Activated CD4-positive, alpha-beta memory T cell treated with anti-CD3 and anti-CD28 coated beads, Interleukin-2, amount 10 ng/mL, durations not matched to agents 7 days and 5 days (primary cell): ENCODE measurements around the gene CIAO2B. TPM values are rescaled to one million over a fixed set of nuclear protein-coding genes. Genes with fewer than 3 reads are reported as not detected.
A peak's percentile ranks its signal among the peaks of the same experiment; 100 is the strongest.
"Not testable (repeated sequence)": the region's sequence is repeated elsewhere in the genome, so short reads cannot be mapped to it uniquely, and the experiment has no call there.

Source experiments
- CTCF ChIA-PET: fragments of 350-600 bp; sonication (Branson Sonifier 250); formaldehyde crosslinking; loops from one replicate; lab custom pipeline; 2021; ENCODE audit warnings: antibody characterized with exemption, inconsistent platforms; lab: Charles Lee
- POLR2A ChIA-PET: fragments of 350-600 bp; sonication (Branson Sonifier 250); formaldehyde crosslinking; loops from one replicate; lab custom pipeline; 2021; ENCODE audit warnings: antibody characterized with exemption; lab: Charles Lee
- DNase-seq: peaks from one replicate; pipeline ENCODE4 v3.0.0-alpha.2; 2020
- H3K27ac Mint-ChIP-seq: one replicate; pipeline ENCODE4 v1.8.0; 2021; ENCODE audit warnings: mild to moderate bottlenecking, mixed read lengths
- H3K27me3 Mint-ChIP-seq: one replicate; pipeline ENCODE4 v1.8.0; 2021; ENCODE audit warnings: mixed read lengths
- H3K36me3 Mint-ChIP-seq: one replicate; pipeline ENCODE4 v1.8.0; 2021; ENCODE audit warnings: low read depth, mixed read lengths
- H3K4me1 Mint-ChIP-seq: one replicate; pipeline ENCODE4 v1.8.0; 2021; ENCODE audit warnings: mixed read lengths
- H3K4me3 Mint-ChIP-seq: one replicate; pipeline ENCODE4 v1.8.0; 2021; ENCODE audit warnings: mild to moderate bottlenecking, mixed read lengths
- H3K9me3 Mint-ChIP-seq: one replicate; pipeline ENCODE4 v1.8.0; 2021; ENCODE audit warnings: mixed read lengths
- total RNA-seq, 2 experiments: library from RNA; stranded (reverse); gene quantifications; one replicate each; pipeline ENCODE4 v1.2.3, GENCODE V29; 2021

CIAO2B gene
- total RNA-seq, 2 experiments from 2014 or later = 116 to 121 TPM

DNA sequence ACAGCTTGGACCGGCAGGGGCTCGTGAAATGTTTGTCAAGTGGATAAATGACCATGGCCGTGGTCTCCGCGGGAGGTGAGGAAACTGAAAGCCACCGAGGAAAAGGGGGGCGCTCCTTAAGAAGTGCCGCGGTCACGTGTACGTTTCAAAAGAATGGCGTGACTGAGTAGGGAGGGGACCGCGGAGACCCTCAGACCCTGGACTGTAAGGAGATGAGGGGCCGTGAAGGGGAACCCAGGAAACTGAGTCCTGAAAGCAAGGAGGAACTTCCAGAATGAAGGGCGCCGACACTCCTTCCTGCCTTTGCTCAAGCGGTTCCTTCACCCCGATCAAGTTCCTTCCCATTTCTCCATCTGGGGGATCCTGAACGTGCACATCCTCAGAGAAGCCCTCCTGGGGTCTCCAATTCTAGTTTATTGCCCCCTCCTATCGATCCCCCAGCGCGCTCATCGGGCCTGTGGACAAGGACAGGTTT, 674 bp upstream of the CIAO2B start:
- CTCF ChIA-PET, DNase-seq, H3K27me3 Mint-ChIP-seq, H3K9me3 Mint-ChIP-seq: not testable (repeated sequence)
- Mint-ChIP-seq H3K27ac (peak overlapping the region; percentile 94), H3K4me1 (peaks cover 57% of the 10 kb centered on the region), H3K4me3 (peak overlapping the region; percentile 98), H3K36me3 (peaks cover 40% of the 10 kb centered on the region)
- POLR2A ChIA-PET = interaction anchor here (0.6 to 2.5 kb wide), 9 partner anchors 8 to 313 kb away, joined by 3 to 11 read pairs (median 4); partner anchors contain the start of genes CDH16, FHOD1, NAE1 and PDP2

- CTCF ChIA-PET = interaction anchor here (1.0 to 2.2 kb wide), 7 partner anchors 10 to 222 kb away, joined by 3 to 8 read pairs (median 3); partner anchors contain the start of gene NAE1
- peak overlapping the region; percentile 98 for H3K4me3 Mint-ChIP-seq
- peaks cover 57% of the 10 kb centered on the region for H3K4me1 Mint-ChIP-seq
- no peaks in the 10 kb centered on the region for H3K27me3 Mint-ChIP-seq
- peaks cover 37% of the 10 kb centered on the region for H3K36me3 Mint-ChIP-seq
- no peaks in the 10 kb centered on the region for H3K9me3 Mint-ChIP-seq
- H3K27ac Mint-ChIP-seq = peak overlapping the region; percentile 94
- DNase-seq = peak; percentile 58
- POLR2A ChIA-PET = interaction anchor here (0.6 to 2.5 kb wide), 16 partner anchors 9 to 314 kb away, joined by 3 to 11 read pairs (median 3); partner anchors contain the start of genes CDH16, FHOD1 and PDP2
Observed at GRCh38 chr16:66933776-66934137, 445 bp downstream of the CIAO2B start.

DNA sequence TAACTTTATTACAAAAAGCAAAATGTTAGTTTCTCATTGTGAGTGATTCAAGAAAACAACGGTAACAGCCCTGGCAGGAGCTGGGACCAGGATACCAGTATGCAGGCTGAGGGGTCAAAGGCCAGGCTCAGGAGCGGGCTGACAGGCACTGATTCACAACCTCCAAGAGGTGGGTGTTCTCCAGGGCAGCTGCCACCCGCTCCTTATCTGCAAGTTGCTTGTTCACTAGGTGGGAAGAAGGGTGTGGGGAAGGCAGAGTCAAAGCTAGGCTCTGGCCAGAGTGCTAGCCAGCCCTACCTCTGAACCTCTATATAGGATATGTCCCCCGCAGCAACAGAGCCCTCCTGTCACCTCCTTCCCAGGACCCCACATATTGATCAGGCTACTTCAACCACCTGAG, 2.1 kb downstream of the CIAO2B start:
- ChIA-PET POLR2A (interaction anchor here (2.5 kb wide), 1 partner anchor 11 kb away, joined by 11 read pairs; no protein-coding TSS in a partner anchor), CTCF (interaction anchor here (1.2 to 2.2 kb wide), 2 partner anchors 37 to 102 kb away, joined by 6 to 8 read pairs; partner anchors contain the start of gene NAE1)
- no peak for DNase-seq
- Mint-ChIP-seq H3K4me1 (peaks cover 60% of the 10 kb centered on the region), H3K36me3 (peaks cover 32% of the 10 kb centered on the region), H3K4me3 (peak overlapping the region; percentile 98), H3K9me3 (no peaks in the 10 kb centered on the region), H3K27me3 (no peaks in the 10 kb centered on the region), H3K27ac (peak overlapping the region; percentile 17)

- CTCF ChIA-PET = interaction anchor here (1.2 to 2.2 kb wide), 3 partner anchors 36 to 101 kb away, joined by 5 to 8 read pairs (median 6); partner anchors contain the start of gene NAE1
- peaks cover 56% of the 10 kb centered on the region for H3K4me1 Mint-ChIP-seq
- POLR2A ChIA-PET = no interaction called here
- H3K9me3 Mint-ChIP-seq = no peaks in the 10 kb centered on the region
- H3K27me3 Mint-ChIP-seq = no peaks in the 10 kb centered on the region
- no peak overlapping the region for H3K4me3 Mint-ChIP-seq
- H3K27ac Mint-ChIP-seq = no peak overlapping the region
- DNase-seq = no peak
- peaks cover 32% of the 10 kb centered on the region for H3K36me3 Mint-ChIP-seq
Observed at GRCh38 chr16:66931665-66932064, 2.5 kb downstream of the CIAO2B start.

DNA sequence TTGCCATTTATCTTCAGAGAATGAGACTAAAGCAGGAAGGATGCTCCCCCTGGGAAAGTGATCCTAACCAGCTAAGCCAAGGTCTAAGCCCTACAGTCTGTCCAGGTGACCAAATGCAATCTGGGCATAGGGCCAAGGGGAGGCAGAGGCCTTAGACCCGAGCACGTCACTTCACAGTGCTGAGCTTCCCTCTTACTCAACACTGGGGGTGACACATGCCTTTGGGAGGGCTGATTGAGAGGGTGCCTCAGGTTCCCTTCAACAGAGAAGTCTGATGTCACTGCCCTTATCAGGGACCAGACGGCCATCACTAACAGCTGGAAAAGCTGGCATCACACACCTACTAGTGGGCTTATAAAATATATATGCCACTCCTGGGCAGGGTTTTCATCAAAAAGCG, 4.0 kb downstream of the CIAO2B start:
- Mint-ChIP-seq H3K9me3 (no peaks in the 10 kb centered on the region), H3K27ac (peak overlapping the region; percentile 35), H3K4me3 (no peak overlapping the region), H3K4me1 (peaks cover 50% of the 10 kb centered on the region), H3K36me3 (peaks cover 32% of the 10 kb centered on the region), H3K27me3 (peaks cover 11% of the 10 kb centered on the region)
- POLR2A ChIA-PET = no interaction called here
- DNase-seq = no peak
- CTCF ChIA-PET = interaction anchor here (1.1 to 1.5 kb wide), 2 partner anchors 35 to 63 kb away, joined by 4 to 5 read pairs; no protein-coding TSS in a partner anchor

DNA sequence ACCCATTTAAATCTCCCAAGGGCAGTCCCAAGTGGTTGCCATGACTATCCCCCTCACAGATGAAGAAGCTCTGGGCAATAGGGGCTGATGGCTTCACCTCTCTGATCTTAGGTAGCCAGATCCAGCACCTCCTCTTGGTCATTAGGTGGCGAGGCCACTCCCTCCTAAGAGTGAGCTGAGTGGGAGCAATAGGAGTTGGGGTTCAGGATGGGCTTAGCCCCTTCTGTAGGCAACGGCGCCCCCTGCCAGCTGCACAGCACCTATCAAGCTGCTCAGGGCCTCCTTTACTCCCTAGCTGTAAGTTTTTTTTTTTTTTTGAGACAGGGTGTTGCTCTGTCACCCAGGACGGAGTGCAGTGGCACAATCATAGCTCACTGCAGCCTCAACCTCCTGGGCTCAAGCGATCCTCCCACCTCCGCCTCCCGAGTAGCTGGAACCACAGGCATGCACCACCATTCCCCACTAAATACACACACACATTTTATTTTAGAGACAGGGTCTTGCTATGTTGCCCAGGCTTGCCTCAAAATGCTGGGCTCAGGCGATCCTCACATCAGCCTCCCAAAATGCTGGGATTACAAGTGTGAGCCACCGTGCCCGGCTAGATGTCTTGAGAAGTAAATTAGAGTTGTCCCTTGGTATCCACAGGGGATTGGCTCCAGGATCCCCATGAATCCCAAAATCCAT, 5.4 kb downstream of the CIAO2B start:
- H3K4me3 Mint-ChIP-seq = no peak overlapping the region
- peaks cover 18% of the 10 kb centered on the region for H3K27me3 Mint-ChIP-seq
- peaks cover 44% of the 10 kb centered on the region for H3K4me1 Mint-ChIP-seq
- ChIA-PET POLR2A (interaction anchor here (1.4 to 1.5 kb wide), 3 partner anchors 33 to 98 kb away, joined by 4 read pairs; partner anchors contain the start of gene NAE1), CTCF (interaction anchor here (0.6 to 4.1 kb wide), 16 partner anchors 18 to 187 kb away, joined by 3 to 57 read pairs (median 4); partner anchors contain the start of genes NAE1 and PDP2)
- no peak overlapping the region for H3K27ac Mint-ChIP-seq
- no peaks in the 10 kb centered on the region for H3K9me3 Mint-ChIP-seq
- H3K36me3 Mint-ChIP-seq = peaks cover 26% of the 10 kb centered on the region
- peak; percentile 64 for DNase-seq

DNA sequence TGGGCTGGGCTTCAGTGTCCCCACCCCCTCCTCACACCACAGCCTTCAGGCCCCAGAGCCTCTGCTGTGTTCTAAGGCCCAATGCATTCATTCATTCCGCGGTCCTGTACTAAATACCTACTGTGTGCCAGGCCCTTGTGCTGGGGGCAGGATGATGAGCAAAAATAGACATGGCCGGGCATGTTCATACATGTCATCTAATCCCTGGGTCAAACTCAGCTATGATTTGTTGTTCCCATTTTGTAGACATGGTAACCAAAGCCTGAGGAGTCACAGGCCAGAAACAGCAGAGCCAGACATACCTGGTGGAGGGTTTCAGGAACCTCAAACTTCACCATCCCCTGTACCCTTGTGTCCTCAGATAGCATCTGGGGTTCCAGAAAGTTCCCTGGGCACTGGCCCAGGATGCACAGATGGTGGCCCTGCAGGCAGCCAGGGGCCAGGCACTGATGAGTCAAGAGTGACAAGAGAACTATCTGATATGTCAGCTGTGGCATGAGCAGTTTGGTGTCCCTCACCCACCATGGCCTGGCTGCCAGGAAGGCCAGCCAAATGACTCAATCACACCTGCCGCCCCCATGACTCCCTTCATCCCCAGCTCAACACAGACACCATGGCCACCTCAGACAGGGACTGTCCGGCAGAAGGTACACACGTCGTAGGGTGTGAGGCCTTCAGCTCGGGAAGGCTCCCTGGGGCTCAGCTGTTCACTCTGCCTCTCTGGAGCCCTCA, 6.1 kb downstream of the CIAO2B start:
- DNase-seq = no peak
- Mint-ChIP-seq H3K27me3 (peaks cover 26% of the 10 kb centered on the region), H3K36me3 (peaks cover 19% of the 10 kb centered on the region), H3K4me3 (no peak overlapping the region), H3K27ac (no peak overlapping the region), H3K4me1 (peaks cover 39% of the 10 kb centered on the region), H3K9me3 (no peaks in the 10 kb centered on the region)
- ChIA-PET POLR2A (interaction anchor here (1.4 to 1.5 kb wide), 3 partner anchors 33 to 97 kb away, joined by 4 read pairs; partner anchors contain the start of gene NAE1), CTCF (interaction anchor here (0.6 to 4.1 kb wide), 14 partner anchors 17 to 187 kb away, joined by 3 to 57 read pairs (median 6); partner anchors contain the start of genes NAE1 and PDP2)

- peaks cover 28% of the 10 kb centered on the region for H3K4me1 Mint-ChIP-seq
- POLR2A ChIA-PET = interaction anchor here (1.0 to 1.3 kb wide), 2 partner anchors 16 to 52 kb away, joined by 3 read pairs; no protein-coding TSS in a partner anchor
- H3K4me3 Mint-ChIP-seq = no peak overlapping the region
- H3K27me3 Mint-ChIP-seq = peaks cover 29% of the 10 kb centered on the region
- DNase-seq = no peak
- H3K9me3 Mint-ChIP-seq = no peaks in the 10 kb centered on the region
- peaks cover 9% of the 10 kb centered on the region for H3K36me3 Mint-ChIP-seq
- CTCF ChIA-PET = interaction anchor here (0.7 to 4.1 kb wide), 5 partner anchors 9 to 96 kb away, joined by 3 to 57 read pairs (median 3); partner anchors contain the start of genes NAE1 and PDP2
- no peak overlapping the region for H3K27ac Mint-ChIP-seq
Observed at GRCh38 chr16:66926961-66927436, 7.2 kb downstream of the CIAO2B start.

GRCh38 chr16:66926171-66926947, 7.8 kb downstream of the CIAO2B start:
- CTCF ChIA-PET = interaction anchor here (1.1 to 4.1 kb wide), 2 partner anchors 9 to 31 kb away, joined by 3 to 57 read pairs; no protein-coding TSS in a partner anchor
- Mint-ChIP-seq H3K4me3 (no peak overlapping the region), H3K27me3 (peaks cover 32% of the 10 kb centered on the region), H3K36me3 (peaks cover 3% of the 10 kb centered on the region), H3K27ac (no peak overlapping the region), H3K4me1 (peaks cover 23% of the 10 kb centered on the region), H3K9me3 (no peaks in the 10 kb centered on the region)
- POLR2A ChIA-PET = interaction anchor here (1.0 to 1.3 kb wide), 2 partner anchors 16 to 51 kb away, joined by 3 read pairs; no protein-coding TSS in a partner anchor
- DNase-seq = no peak

DNA sequence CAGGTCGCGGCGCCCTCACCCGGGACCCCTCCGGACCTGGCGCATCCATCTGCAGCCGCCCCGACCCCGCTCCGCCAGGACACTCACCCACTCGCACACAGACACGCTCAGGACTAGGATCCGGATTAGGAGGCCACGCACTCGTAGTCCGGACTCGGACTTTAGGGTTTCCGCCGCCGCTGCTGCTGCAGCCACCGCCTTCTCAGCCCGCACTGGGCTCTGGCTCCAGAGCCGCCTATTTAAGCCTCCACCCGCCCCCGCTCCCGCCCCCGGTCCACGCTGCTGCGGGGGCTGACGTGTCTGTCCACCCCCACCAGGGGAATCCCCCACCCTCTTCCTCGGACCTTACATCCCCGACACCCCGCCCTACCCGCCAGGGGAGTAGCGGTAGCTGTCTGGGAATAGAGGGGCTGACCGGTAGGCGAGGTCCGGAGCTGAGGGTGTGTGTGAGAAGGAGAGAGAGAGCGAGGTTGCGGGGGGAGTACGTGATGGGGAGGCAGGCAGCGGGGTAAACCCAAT, 8.8 kb downstream of the CIAO2B start, which contains the start of gene RRAD:
TSS of gene RRAD (minus strand) at position 214 of the 519 bp plus-strand sequence. CDS start 356 bp downstream, outside the sequence.
- no peaks in the 10 kb centered on the region for H3K9me3 Mint-ChIP-seq
- ChIA-PET POLR2A (interaction anchor here (1.3 kb wide), 1 partner anchor 15 kb away, joined by 3 read pairs; no protein-coding TSS in a partner anchor), CTCF (interaction anchor here (1.0 to 4.1 kb wide), 2 partner anchors 30 kb away, joined by 4 to 57 read pairs; no protein-coding TSS in a partner anchor)

More for the DNA sequence above, 8.8 kb downstream of the CIAO2B start, which contains the start of gene RRAD:
- no peak for DNase-seq
- no peaks in the 10 kb centered on the region for H3K36me3 Mint-ChIP-seq
- peak within 1 kb of the TSS; percentile 56 for H3K4me3 Mint-ChIP-seq
- H3K27ac Mint-ChIP-seq = no peak within 1 kb of the TSS
- H3K27me3 Mint-ChIP-seq = peaks cover 39% of the 10 kb centered on the region
- peaks cover 23% of the 10 kb centered on the region for H3K4me1 Mint-ChIP-seq
